ENCODE measurements around the gene ZNF134.

DNA sequence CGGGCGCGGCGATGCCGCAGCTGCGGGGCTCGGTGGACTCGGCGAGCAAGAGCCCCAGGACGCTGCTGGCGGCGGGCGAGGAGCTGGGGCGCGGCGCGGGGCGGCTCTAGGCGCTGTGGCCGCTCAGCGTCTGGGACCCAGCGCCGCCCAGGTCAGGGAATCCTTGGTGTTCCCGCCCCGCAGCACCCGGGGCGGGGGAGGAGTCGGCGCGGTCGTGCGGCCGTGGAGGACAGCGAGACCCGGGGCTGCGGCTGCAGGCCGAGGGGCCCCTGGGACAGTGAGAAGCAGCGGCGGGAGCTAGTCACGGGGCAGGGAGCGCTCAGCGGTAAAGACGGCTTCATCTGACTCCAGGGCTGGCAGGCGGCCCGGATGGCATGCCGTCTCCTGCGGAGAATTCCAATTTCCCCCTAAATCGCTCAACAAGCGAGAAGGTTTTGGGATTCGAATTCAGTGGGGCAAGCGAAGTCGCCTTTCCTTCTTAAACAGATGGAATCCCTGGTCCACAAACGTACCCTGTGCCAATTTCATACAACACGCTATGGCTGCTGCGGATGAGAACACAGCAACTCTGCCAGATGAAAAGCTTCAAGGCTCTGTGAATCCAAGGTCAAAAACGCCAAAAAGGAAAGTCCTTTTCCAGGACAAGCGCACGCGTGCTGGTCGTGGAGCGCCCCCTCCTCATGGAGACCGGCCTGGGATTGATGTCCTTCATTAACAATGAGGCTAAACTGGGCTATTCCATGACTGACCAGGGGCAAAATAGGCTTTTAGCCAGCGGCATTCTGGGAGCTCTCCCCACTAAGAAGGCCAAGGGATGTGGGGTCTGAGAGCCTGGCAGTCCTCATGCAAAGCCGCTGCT lies 50.5 kb downstream of the ZNF134 start:
- TF ChIP-seq, protein P1, sequence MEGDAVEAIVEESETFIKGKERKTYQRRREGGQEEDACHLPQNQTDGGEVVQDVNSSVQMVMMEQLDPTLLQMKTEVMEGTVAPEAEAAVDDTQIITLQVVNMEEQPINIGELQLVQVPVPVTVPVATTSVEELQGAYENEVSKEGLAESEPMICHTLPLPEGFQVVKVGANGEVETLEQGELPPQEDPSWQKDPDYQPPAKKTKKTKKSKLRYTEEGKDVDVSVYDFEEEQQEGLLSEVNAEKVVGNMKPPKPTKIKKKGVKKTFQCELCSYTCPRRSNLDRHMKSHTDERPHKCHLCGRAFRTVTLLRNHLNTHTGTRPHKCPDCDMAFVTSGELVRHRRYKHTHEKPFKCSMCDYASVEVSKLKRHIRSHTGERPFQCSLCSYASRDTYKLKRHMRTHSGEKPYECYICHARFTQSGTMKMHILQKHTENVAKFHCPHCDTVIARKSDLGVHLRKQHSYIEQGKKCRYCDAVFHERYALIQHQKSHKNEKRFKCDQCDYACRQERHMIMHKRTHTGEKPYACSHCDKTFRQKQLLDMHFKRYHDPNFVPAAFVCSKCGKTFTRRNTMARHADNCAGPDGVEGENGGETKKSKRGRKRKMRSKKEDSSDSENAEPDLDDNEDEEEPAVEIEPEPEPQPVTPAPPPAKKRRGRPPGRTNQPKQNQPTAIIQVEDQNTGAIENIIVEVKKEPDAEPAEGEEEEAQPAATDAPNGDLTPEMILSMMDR (IDR thresholded peaks at IDR 0.05), result no peak
- no peak for TF ChIP-seq EZH2 (IDR thresholded peaks at IDR 0.05)
